Stomach (tissue), 9 donors: ENCODE results near the gene CMYA5. TPM values are rescaled to one million over a fixed set of nuclear protein-coding genes. Genes with fewer than 3 reads are reported as not detected.
"Not testable (repeated sequence)": the region's sequence is repeated elsewhere in the genome, so short reads cannot be mapped to it uniquely, and the experiment has no call there.

Source experiments
- DNase-seq, 2 donors: peaks; one replicate each; pipeline versions ENCODE4 v3.0.0 to v3.0.0-alpha.2; 2013 to 2019
- H3K27ac ChIP-seq, 5 donors: fragments of 200-600 bp in 4 of 5; sonication (generic) in 4 of 5; one replicate each; pipeline ENCODE4 v1.5.1; 2013 to 2019; ENCODE audit warnings: mild to moderate bottlenecking in 1 of 5, moderate library complexity in 1 of 5
- H3K27me3 ChIP-seq, 3 donors: fragments of 200-600 bp; sonication (generic); one replicate each; pipeline ENCODE4 v1.5.1; 2017 to 2019; ENCODE audit warnings: mixed run types in 1 of 3
- H3K36me3 ChIP-seq, 4 donors: fragments of 200-600 bp; sonication (generic); 1 replicate in 3 of 4; 2 replicates in 1 of 4; pipeline ENCODE4 v1.5.1; 2016 to 2019
- H3K4me1 ChIP-seq, 4 donors: fragments of 200-600 bp; sonication (generic); one replicate each; pipeline ENCODE4 v1.5.1; 2016 to 2019
- H3K4me3 ChIP-seq, 4 donors: fragments of 200-600 bp; sonication (generic) in 3 of 4; one replicate each; pipeline ENCODE4 v1.5.1; 2016 to 2019; ENCODE audit warnings: mild to moderate bottlenecking in 1 of 4
- H3K9me3 ChIP-seq, 4 donors: fragments of 200-600 bp; sonication (generic); one replicate each; pipeline ENCODE4 v1.5.1; 2016 to 2019
- EP300 ChIP-seq: sonication (generic); formaldehyde crosslinking; IDR thresholded peaks from one replicate; pipeline ENCODE4 v1.6.1; 2017; ENCODE audit warnings: antibody characterized with exemption
- POLR2A ChIP-seq, 4 donors: fragments of 450-650 bp; IDR thresholded peaks; one replicate each; pipeline ENCODE4 v1.6.1; 2016; ENCODE audit warnings: antibody characterized with exemption in 4 of 4, control low read depth in 2 of 4, mild to moderate bottlenecking in 1 of 4, moderate library complexity in 1 of 4
- POLR2AphosphoS5 ChIP-seq, 3 donors: sonication (generic); formaldehyde crosslinking; IDR thresholded peaks; one replicate each; pipeline ENCODE4 v1.6.1; 2016; ENCODE audit warnings: antibody characterized with exemption in 3 of 3
- WGBS, 5 donors: extraction: QIAGEN DNeasy Blood & Tissue Kit in 3 of 5; methylation state at CpG; one replicate each; pipeline versions ENCODE4 v1.1.5 to v1.1.7; 2013 to 2018; 5-methylcytosine and 5-hydroxymethylcytosine counted together
- intact Hi-C: fragments of 100-400 bp; cut with DNase I; formaldehyde crosslinking; loops from one replicate; pipeline ENCODE4 v1.15.1; 2023; ENCODE audit warnings: low total_unique reads
- polyA plus RNA-seq, 3 donors: library from polyadenylated mRNA; stranded (reverse); fragments of 200-250 nt; gene quantifications; one replicate each; pipeline ENCODE4 v1.2.3, GENCODE V29; 2013
- total RNA-seq, 5 donors: library from RNA; depleted of rRNA; stranded (reverse); fragments of >200 nt; gene quantifications; one replicate each; pipeline versions ENCODE4 v1.1.0 to v1.2.3, GENCODE V29; 2014 to 2016
- TF ChIP-seq, protein P1 (sequence below), 7 experiments: fragments of 450-650 bp in 4 of 7; fragments of 200-600 bp in 3 of 7; sonication (generic) in 3 of 7; IDR thresholded peaks; one replicate each; pipeline ENCODE4 v1.5.1; 2016 to 2019; ENCODE audit warnings: antibody characterized with exemption in 7 of 7, control low read depth in 2 of 7, mild to moderate bottlenecking in 1 of 7
- donor health status: healthy with polysubstance abuse.
- donor health status: Bipolar disorder and iron deficiency.
- donor health status: healthy.

CMYA5 gene
- total and polyA plus RNA-seq, 8 donors = under 0.01 to 13.8 (median 3.4) TPM

GRCh38 chr5:79703381-79703645, 13.7 kb downstream of the CMYA5 start:
- Histone ChIP-seq H3K36me3 (no peaks in the 10 kb centered on the region), H3K4me1 (no peaks in the 10 kb centered on the region), H3K4me3 (no peak overlapping the region), H3K27me3 (no peaks in the 10 kb centered on the region), H3K9me3 (peaks cover 0 to 5% (median 1%) of the 10 kb centered on the region in 4 donors), H3K27ac (no peak overlapping the region)
- whole genome bisulfite sequencing, 5 donors = 71 to 83% (median 78%) methylated on average over 1 of the region's 1 CpG
- DNase-seq = no peak
- intact Hi-C loops = no loop called here
- TF ChIP-seq, protein P1, sequence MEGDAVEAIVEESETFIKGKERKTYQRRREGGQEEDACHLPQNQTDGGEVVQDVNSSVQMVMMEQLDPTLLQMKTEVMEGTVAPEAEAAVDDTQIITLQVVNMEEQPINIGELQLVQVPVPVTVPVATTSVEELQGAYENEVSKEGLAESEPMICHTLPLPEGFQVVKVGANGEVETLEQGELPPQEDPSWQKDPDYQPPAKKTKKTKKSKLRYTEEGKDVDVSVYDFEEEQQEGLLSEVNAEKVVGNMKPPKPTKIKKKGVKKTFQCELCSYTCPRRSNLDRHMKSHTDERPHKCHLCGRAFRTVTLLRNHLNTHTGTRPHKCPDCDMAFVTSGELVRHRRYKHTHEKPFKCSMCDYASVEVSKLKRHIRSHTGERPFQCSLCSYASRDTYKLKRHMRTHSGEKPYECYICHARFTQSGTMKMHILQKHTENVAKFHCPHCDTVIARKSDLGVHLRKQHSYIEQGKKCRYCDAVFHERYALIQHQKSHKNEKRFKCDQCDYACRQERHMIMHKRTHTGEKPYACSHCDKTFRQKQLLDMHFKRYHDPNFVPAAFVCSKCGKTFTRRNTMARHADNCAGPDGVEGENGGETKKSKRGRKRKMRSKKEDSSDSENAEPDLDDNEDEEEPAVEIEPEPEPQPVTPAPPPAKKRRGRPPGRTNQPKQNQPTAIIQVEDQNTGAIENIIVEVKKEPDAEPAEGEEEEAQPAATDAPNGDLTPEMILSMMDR (IDR thresholded peaks at IDR 0.05) = no peak
- TF ChIP-seq EP300 (no peak), POLR2A (IDR thresholded peaks at IDR 0.05) (no peak), POLR2AphosphoS5 (IDR thresholded peaks at IDR 0.05) (no peak)

DNA sequence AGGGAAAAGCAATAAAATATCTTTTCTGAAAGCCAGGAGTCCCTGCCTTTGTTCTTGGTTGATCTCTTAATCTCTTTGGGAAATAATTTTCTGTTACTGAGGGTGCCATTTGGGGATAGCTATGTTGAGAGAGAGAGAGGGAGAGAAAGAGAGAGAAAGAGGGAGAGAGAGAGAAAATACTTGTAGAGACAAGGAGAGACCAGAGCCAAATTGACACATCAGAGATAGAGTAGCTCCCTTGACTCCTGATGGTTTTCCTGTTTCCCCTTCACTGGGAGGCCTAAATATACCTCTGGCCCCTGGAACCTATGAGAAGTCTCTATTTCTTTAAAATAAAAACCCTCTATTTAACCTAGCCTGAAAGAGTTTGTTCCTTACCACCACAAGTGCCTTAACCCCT, 14.9 kb downstream of the CMYA5 start:
- TF ChIP-seq POLR2A (IDR thresholded peaks at IDR 0.05) (no peak), POLR2AphosphoS5 (IDR thresholded peaks at IDR 0.05) (no peak), EP300 (no peak)
- TF ChIP-seq, protein P1 (IDR thresholded peaks at IDR 0.05) = no peak
- H3K4me1 ChIP-seq = no peaks in the 10 kb centered on the region
- no peak for DNase-seq
- H3K9me3 ChIP-seq = peaks cover 0 to 5% (median 1%) of the 10 kb centered on the region in 4 donors
- no peaks in the 10 kb centered on the region for H3K27me3 ChIP-seq
- no peak overlapping the region for H3K4me3 ChIP-seq
- no peak overlapping the region for H3K27ac ChIP-seq
- no peaks in the 10 kb centered on the region for H3K36me3 ChIP-seq
- intact Hi-C loops = no loop called here

GRCh38 chr5:79705632-79706031, 16.0 kb downstream of the CMYA5 start:
- Histone ChIP-seq H3K4me1 (no peaks in the 10 kb centered on the region), H3K4me3 (no peak overlapping the region), H3K27me3 (no peaks in the 10 kb centered on the region), H3K9me3 (peaks cover 0 to 5% (median 1%) of the 10 kb centered on the region in 4 donors), H3K27ac (no peak overlapping the region), H3K36me3 (no peaks in the 10 kb centered on the region)
- intact Hi-C loops = no loop called here
- 89 to 95% (median 93%) methylated on average over 3 of the region's 3 CpGs for WGBS, 5 donors
- no peak for DNase-seq
- TF ChIP-seq POLR2AphosphoS5 (IDR thresholded peaks at IDR 0.05) = no peak
- TF ChIP-seq, protein P1 (IDR thresholded peaks at IDR 0.05) = no peak
- TF ChIP-seq EP300 = no peak
- no peak for TF ChIP-seq POLR2A (IDR thresholded peaks at IDR 0.05)

DNA sequence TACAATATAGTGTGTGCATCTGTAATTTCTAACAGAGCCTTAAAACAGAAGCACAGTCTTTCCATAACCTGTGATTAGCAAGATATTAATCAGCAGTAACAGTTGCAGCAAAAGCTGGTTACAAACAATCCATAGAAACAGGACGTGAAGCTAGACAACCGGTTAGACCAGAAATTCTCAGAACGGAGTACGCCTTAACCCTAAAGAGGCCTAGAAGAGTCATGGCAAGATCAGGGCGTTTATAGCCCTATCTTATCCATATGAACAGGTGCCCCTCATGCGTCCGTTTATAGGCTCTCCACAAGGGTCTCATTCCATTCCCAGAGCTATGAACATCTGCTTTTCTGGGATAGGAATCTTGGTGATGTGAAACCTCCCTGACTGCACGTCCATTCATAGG, 16.7 kb downstream of the CMYA5 start:
- intact Hi-C loops, DNase-seq, H3K27me3 ChIP-seq, H3K9me3 ChIP-seq, H3K27ac ChIP-seq, H3K4me3 ChIP-seq, H3K4me1 ChIP-seq, H3K36me3 ChIP-seq: not testable (repeated sequence)
- WGBS, 5 donors = 74 to 85% (median 79%) methylated on average over 8 of the region's 8 CpGs

DNA sequence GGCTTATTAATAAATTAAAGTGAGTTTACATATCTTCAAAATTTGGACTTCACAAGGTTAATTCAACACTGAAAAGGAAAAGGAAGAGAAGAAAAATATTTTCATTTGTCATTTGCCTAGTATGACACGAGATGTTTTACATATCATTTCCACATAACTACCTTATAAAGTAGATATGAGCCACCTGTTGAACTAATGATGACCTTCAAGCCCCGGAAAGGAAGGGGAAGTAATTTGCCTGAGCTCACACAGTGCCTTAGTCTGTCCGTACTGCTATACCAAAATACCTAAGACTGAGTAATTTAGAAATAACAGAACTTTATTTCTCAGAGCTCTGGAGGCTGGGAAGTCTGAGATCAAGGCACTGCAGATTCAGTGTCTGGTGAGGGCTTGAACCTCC, 17.9 kb downstream of the CMYA5 start:
- DNase-seq = no peak
- TF ChIP-seq, protein P1 (IDR thresholded peaks at IDR 0.05) = no peak
- TF ChIP-seq POLR2AphosphoS5 (IDR thresholded peaks at IDR 0.05) (no peak), POLR2A (IDR thresholded peaks at IDR 0.05) (no peak), EP300 (no peak)
- Histone ChIP-seq H3K27ac (no peak overlapping the region), H3K9me3 (peaks cover 0 to 5% (median 1%) of the 10 kb centered on the region in 4 donors), H3K4me3 (no peak overlapping the region), H3K27me3 (no peaks in the 10 kb centered on the region), H3K36me3 (no peaks in the 10 kb centered on the region), H3K4me1 (no peaks in the 10 kb centered on the region)
- intact Hi-C loops = no loop called here
- 35 to 64% (median 60%) methylated on average over 3 of the region's 3 CpGs for WGBS, 5 donors
